HG02798 (cell line): ENCODE measurements around the gene RBM34.
A peak's percentile ranks its signal among the peaks of the same experiment; 100 is the strongest.
"Not testable (repeated sequence)": the region's sequence is repeated elsewhere in the genome, so short reads cannot be mapped to it uniquely, and the experiment has no call there.

Experiments
- ATAC-seq: cut with Tn5 transposase; IDR thresholded peaks from one replicate; pipeline ENCODE4 v1.9.1; 2021; ENCODE audit warnings: mild to moderate bottlenecking; ENCODE audit not compliant: unreplicated experiment, poor library complexity

RBM34 gene

DNA sequence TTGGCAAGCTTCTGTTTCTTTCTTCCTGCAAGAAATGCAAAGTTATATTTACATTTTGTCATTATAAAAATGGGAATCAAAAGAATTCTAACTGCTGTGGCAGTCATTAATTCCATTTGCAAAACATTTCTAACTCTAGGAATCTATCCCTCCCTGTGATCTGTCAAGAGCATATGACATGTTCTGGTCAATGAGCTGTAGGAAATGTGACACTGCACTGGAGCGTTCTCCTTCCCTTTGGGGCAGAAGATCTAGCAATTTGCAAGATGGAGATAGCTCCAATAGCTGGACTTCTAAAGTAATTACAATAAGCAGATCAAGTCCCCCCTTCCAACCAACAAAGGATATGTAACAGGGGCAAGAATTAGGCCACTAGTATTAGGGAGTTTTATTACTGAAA lies 38.7 kb downstream of the RBM34 start:
- no peak for ATAC-seq

DNA sequence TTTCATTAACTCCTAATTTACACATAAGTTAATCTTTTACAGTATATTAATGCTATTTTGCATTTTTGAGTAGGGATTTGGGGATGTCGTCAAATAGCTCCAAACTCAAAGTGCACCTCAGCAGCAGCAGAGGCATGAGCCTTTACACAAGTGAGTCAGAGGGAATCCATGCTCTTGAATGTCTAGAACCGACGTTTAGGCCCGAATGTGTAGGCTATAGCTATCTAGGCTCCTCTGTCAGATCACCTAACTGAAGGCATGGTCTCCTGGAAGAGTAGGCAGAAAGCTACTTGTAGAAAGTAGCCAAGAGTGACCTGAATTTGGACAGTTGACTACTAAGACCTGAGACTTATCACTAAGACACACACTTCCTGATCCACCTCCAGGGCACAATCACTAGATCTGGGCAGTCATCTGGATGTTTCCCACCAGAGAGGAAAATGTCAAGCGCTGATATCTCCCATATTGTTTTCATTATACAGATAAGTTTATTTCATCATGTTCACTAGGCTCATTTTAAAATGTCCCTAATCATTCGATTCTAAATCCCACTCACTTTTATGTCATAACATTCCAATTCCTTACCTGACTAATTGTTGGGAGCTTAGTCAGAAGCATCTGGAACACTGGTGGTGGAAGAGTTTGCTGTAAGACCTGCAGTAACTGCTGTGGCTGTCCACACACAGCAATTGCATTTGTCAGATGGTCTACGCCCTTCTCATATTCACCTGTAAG lies 47.7 kb downstream of the RBM34 start:
- ATAC-seq = no peak

DNA sequence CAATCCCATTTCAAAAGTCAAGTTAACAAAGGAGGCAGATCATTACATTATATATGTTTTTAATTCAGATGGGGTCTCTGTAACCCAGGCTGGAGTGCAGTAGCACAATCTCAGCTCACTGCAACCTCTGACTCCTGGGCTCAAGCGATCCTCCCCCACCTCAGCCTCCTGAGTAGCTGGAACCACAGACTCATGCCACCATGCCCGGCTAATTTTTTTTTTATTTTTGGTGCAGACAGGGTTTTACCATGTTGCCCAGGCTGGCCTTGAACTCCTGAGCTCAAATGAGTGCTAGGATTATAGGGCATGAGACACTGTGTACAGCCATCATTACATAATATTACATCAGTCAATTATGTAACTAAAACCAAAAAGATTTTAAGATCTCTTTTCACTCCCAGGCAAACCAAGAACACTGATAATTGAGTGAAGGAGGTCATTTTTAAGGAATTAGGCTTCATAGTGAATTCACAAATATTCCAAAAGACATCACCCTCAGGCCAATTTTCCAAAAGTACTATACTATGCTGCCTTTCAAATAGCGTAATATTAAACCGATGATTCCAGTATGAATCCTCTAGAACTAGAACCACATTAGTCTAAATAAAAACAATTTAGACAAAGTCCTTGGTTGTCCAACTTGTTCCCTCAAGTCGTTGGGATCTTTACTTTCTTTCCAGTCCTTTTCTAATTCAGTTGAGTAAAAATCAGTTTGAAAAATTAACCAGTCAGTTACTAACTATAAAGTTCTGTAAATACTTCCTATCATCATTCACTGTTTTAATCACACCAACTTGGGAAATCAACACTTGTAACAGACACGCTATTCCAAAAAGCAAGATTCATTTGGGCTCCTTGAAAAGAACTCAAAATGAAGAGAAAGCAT lies 48.5 kb downstream of the RBM34 start:
- ATAC-seq = no peak

DNA sequence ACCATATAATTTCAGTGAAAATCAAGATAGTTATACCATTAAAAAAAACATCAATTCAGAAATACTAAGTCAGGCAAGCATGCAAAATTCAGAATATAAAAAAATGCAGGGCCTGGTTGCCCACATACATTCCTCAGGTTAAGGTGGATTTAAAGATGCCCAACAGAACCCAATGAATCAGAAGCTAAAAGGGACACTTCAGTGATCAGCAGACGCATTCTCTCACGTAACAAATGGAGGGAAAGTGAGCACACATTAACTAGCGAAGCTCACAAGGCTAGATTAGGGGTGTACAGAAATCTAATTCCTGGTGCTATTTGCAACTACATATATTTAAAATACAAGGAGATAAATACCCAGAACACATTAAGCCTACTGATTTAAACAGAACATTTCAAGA lies 49.9 kb downstream of the RBM34 start:
- no peak for ATAC-seq

DNA sequence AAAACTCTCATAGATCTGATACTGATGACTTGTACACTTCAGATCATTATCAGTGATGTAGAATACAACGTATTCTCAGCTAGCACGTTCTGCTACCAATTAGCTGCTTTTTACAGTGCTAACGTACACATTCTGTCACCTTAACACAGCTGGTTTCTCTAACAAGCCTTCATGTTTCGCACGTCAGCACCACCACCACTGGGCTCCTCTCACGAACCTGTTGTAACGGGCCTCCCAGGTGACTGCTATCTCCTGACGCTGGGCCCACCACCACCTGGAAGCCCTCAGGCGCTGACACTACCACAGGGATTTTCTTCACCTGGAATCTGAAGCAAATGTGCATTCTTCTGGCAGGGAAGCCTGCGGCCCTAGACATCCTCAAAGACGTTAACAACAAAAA lies 52.2 kb downstream of the RBM34 start:
- ATAC-seq = no peak

DNA sequence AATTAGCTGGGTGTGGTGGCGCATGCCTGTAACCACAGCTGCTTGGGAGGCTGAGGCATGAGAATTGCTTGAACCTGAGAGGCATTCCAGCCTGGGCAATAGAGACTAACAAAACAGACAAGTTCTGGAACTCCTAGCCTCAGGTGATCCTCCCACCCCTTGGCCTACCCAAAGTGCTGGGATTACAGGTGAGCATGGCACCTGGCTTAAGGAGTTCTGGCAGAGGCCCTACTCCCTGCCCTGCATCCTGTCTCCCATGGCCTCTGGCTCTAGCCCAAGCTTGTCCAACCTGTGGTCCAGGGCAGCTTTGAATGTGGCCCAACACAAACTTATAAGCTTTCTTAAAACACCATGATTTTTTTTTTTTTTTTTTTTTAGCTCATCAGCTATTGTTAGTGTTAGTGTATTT lies 52.9 kb downstream of the RBM34 start:
- no peak for ATAC-seq

DNA sequence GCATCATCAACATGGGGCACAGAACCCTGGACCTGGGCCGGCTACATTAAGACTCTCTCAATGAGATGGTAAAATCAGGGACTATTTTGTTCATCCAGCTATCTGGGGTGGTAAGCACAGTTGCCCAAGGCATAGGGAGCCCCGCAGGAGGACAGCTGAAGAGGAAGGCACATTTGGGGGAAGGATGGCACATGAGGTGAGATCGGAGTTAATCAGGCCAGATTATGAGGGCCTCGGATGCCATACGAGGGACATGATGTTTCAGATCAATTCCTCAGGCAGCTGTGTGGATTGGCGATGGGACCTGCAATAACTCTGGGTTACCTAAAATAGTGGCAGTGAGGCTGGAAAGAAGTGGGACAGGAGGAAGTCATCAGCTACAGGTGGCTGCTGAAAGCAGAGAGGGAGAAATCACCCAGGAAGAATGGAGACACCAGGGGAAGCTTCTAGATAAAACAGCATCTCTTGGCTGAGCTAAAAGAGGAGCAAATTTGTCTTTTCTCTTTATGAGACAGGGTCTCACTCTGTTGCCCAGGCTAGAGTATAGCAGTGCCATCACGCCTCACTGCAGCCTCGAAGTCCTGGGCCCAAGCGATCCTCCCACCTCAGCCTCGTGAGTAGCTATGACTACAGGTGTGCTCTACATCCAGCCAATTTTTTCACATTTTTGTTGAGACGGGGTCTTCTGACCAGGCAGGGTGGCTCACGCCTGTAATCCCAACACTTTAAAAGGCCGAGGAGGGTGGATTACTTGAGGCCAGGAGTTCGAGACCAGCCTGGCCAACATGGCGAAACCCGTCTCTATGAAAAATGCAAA lies 53.5 kb downstream of the RBM34 start:
- no peak for ATAC-seq

DNA sequence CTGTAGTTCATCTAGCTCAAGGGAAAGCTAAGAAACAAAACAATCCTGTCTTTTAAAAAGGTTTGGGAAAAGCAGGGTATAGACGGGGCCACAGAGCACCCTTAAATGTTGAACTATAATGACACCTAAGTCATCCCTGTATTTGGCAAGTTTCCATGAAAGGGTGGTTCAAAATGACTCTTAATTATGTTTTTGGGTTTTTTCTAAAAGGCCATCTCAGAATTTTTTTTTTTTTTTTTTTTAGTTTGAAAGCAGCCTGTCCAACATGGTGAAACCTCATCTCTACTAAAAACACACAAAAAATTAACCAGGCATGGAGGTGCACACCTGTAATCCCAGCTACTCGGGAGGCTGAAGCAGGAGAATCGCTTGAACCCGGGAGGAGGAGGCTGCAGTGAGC lies 54.6 kb downstream of the RBM34 start:
- no peak for ATAC-seq

DNA sequence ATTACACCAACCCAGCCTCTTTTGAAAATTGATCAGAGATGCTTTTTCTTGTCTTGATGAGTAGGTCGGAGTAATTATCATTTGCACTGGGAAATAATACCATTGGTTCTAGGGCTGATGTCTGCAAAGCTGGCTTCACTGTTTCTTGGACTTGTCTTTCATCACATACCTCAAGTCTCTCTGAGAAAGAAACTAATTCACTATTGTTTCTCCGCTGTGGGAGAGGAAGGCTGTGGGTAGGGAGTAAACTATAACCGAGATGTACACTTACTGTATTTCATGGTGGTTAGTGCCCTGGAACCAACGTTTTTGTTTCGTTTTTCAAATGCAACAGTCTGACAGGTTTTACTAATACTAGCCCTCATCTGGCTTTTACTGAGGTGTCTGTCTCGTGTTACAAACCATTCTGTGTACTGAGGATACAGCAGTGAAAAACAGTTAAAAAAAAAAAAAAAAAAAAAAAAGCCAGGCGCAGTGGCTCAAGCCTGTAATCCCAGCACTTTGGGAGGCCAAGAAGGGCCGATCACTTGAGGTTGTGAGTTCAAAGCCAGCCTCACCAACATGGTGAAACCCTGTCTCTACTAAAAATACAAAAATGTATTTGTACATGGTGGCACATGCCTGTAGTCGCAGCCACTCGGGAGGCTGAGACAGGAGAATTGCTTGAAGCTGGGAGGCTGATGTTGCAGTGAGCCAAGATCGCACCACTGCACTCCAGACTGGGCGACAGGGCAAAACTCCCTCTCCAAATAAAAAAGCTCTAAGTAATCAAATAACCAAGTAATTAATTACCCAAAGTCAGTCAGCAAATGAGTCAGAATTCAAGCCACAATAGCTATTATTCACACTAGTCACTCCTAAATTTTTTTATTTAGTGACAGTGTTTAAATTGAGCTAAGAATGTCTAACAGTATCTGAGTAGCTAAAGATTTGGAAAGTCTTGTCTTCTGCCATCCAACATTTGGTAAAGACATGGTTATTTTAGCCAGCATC lies 55.7 kb downstream of the RBM34 start:
- peak; percentile 82 for ATAC-seq

DNA sequence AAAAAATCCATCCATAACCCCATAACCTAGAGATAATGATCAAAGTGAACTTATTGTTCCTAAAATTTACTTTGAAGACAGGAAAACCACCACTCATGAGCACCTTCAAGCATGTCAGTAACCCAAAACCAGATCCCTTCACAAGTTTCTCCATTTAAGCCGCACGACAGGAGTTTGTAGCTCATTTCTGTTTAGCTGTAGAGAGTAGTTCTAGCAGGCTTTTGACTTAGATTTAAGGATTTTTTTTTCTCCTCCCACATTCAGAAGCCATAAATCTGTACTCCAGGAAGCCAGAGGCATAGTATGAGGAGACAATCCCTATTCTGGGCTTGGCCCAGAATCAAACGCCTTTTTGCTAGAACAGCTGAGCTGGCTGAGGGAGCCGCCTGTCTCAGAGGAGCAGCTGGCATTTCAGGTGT lies 58.0 kb downstream of the RBM34 start:
- no peak for ATAC-seq

DNA sequence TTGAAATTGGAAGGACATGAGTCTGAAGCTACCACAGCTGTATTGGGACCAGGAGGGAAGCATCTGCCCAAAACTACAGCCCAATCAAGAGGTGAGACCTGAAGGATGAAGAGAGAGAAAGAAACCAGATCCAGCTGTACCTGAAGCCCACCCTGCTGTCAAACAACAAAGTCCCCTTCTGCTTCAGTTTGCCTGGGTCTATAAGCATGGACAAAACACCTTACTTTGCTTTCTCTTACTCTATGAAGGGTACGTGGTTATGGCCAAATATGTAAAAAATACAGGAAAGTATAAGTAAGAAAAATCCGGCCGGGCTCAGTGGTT lies 58.8 kb downstream of the RBM34 start:
- no peak for ATAC-seq

DNA sequence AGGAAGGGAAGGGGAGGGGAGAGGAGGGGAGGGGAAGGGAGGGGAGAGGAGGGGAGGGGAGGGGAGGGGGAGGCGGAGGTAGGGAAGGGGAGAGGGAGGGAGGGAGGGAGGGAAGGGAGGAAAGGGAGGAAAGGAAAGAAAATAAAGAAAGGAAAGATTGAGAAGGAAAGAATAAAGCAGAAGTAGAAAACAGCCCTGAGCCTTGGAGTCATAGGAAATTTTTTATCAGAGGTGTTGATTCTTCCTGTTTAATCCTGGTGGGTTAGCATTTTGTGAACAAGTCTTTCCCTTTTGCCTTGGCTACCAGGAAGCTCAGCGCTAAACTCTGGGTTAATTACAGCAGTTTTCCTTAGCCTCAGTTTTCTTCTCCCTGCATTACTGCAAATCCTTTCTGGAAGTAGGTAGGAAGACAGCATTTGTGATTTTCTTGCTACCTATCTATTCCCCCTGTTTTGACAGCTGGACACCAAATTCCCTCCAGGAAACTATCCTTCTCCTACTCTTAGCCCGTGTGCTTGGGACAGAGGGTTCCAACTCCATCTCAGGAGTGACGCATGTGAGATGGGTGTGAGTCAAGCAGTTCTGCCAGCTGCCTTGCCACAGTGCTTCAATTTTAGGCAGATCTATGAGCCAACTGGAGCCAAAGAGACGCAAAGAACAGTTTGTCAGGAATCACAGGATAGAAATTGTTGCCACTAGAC lies 59.3 kb downstream of the RBM34 start:
- ATAC-seq = no peak

DNA sequence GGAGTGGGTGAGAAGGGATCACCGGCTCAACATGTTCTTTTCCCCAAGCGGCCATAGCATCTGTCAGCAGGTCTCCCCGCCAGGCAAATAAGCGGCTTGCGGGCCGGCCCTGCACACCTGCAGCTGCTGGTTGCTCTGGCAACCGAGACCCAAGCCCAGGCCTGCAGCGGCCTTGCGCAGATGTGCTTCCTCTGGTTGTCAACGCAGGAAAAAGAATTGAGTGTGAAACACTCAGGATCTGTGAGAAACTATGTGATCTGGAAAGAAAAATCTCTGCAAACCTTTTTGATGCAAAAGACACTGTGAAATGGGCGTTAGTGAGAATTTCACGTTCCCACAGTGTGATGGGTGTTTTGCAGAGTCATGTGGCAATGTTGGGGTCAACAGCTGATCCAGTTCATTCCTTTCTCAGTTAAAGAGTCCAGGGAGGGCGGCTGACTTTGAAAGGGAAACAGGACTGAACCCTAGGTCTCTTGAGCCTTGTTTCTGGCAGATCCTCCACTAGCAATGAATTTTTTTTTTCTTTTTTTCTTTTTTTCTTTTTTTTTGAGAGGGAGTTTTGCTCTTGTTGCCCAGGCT lies 60.8 kb downstream of the RBM34 start:
- peak; percentile 44 for ATAC-seq

DNA sequence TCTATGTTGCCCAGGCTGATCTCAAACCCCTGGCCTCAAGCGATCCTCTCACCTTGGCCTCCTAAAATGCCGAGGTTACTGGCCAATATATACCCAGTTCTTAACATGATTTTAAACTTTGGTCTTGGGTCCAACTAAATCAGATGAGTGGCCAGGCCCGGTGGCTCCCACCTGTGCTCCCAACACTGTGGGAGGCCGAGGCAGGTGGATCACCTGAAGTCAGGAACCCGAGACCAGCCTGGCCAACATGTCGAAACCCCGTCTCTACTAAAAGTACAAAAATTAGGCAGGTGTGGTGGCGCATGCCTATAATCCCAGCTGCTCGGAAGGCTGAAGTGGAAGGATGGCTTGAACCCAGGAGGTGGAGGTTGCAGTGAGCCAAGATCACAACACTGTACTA lies 62.1 kb downstream of the RBM34 start:
- no peak for ATAC-seq

DNA sequence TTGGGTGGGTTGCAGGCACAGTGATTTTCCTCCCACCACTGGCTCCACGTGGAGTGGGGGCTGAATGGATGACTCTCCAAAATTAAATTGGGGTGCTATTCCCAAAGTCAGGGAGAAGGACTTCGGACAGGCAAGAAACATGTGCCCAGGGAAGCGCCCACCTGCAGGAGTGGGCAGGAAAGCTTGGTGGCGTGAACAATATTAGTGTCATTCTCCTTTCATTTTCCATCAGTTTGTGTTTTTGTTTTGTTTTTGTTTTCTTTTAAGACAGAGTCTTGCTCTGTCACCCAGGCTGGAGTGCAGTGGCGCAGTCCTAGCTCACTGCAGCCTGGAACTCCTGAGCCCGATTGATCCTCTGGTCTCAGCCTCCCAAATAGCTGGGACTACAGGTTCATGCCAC lies 62.5 kb downstream of the RBM34 start:
- ATAC-seq = no peak

DNA sequence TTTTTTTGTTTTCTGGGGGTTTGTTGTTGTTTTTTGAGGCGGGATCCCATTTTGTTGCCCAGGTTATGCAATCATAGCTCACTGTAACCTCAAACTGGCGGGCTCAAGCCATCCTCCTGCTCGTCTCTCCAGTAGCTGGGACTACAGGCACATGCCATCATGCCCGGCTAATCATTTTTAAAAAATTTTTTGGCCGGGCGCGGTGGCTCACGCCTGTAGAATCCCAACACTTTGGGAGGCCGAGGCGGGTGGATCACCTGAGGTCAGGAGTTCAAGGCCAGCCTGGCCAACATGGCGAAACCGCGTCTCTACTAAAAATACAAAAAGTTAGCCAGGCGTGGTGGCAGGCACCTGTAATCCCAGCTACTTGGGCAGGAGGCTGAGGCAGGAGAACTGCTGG lies 63.5 kb downstream of the RBM34 start:
- ATAC-seq = not testable (repeated sequence)

DNA sequence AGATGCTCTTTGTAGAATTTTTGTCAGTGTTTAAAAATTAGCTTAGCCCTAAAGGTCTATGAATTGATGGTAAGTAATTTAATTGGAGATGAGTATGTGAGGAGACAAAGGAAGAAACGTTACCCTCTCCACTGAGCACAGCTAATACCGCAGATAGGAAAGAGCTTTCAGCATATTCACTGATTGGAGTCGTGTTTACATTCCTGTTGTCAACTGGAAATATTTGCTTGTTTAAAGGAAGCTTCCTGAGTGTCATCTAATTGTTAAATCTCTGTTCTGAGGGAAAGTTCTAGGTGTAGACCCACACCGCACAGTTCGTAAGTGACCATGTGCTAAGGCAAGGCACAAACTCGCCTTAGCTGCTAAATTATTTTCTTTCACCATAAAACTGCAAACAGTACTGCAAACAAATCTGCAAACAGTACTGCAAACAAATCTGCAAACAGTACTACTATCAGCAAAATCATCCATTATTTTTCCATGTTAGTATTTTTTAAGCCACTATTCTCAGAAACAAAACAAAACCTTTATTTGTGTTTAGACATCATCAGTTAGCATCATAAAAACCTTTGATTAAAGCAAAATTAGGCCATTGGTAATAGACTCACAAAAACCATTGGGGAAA lies 65.0 kb downstream of the RBM34 start:
- no peak for ATAC-seq
